Peyer's patch (tissue), 4 donors: ENCODE measurements around the gene TGFA.

Experiments used
- CTCF ChIP-seq, 6 experiments: fragments of 450-650 bp in 4 of 6; fragments of 200-600 bp in 2 of 6; sonication (generic) in 1 of 6; IDR thresholded peaks; one replicate each; pipeline ENCODE4 v1.5.1; 2017 to 2019; ENCODE audit warnings: antibody characterized with exemption in 6 of 6, mild to moderate bottlenecking in 3 of 6, moderate library complexity in 1 of 6
- POLR2A ChIP-seq, 2 donors: fragments of 450-650 bp; IDR thresholded peaks; one replicate each; pipeline ENCODE4 v1.5.1; 2017; ENCODE audit warnings: antibody characterized with exemption in 2 of 2, mild to moderate bottlenecking in 2 of 2, moderate library complexity in 2 of 2

GRCh38 chr2:70532244-70532935 lies 21.2 kb downstream of the TGFA start:
- TF ChIP-seq CTCF (IDR thresholded peaks at IDR 0.05): no peak
- no peak for TF ChIP-seq POLR2A (IDR thresholded peaks at IDR 0.05)
